AG10803 (cell line): ENCODE measurements around the gene CNP.
A peak's percentile ranks its signal among the peaks of the same experiment; 100 is the strongest.
"Not testable (repeated sequence)": the region's sequence is repeated elsewhere in the genome, so short reads cannot be mapped to it uniquely, and the experiment has no call there.

Source experiments
- DNase-seq: peaks from one replicate; pipeline ENCODE4 v3.0.0; 2010; ENCODE audit warnings: low read depth
- H3K4me3 ChIP-seq: 2 replicates; pipeline ENCODE4 v1.5.1; 2011; ENCODE audit warnings: mild to moderate bottlenecking, low read length, control low read depth
- TF ChIP-seq, protein P1 (sequence below): conservative IDR thresholded peaks from 2 replicates; pipeline ENCODE4 v1.5.1; 2011; ENCODE audit warnings: mild to moderate bottlenecking, low read length, control low read depth, inconsistent platforms

CNP gene

DNA sequence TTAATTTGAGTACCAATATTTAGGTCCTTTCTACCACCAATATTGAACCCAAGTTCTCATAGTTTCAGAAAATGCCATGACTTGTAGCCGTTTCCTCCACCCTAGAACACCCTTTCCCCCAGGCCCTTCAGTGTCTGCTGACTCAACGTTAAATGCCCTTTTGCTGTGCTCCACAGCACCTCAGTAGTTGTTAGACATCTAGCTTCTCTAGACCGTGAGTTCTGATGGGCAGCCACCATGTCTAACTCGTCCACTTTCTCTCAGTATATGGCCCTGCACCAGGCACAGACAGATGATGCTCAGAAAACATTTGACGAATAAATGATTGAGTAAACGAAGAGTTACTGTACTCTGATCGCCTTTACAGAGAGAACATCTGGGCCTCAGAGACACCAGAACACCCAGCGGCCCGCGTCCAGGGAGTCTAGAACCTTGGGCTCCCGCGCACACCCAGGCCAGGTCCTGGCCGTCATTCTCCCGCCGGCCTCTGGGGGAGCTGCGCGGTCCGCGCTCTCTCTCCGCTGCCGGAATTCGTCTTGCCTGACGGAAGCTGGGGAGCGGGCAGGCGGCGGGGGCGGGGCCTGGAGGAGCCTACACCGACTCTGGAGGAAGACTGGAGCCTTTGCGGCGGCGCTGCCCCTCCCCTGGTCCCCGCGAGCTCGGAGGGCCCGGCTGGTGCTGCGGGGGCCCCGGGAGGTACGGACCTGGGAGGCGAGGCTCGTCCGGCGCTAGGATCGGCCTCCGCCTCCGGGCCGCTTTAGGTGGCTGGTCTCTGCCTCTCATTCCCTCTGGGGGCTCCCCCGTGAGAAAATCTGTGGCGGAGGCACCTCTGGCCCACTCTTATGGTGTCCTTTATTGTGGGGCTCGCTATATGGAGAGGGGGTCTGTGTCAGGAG lies 53.2 kb downstream of the CNP start, which contains the start of gene NKIRAS2:
Gene NKIRAS2 (plus strand): TSS at position 582 of the 896 bp plus-strand sequence. CDS start 1,488 bp downstream, outside the sequence.
- DNase-seq = peak; percentile 92
- TF ChIP-seq, protein P1, sequence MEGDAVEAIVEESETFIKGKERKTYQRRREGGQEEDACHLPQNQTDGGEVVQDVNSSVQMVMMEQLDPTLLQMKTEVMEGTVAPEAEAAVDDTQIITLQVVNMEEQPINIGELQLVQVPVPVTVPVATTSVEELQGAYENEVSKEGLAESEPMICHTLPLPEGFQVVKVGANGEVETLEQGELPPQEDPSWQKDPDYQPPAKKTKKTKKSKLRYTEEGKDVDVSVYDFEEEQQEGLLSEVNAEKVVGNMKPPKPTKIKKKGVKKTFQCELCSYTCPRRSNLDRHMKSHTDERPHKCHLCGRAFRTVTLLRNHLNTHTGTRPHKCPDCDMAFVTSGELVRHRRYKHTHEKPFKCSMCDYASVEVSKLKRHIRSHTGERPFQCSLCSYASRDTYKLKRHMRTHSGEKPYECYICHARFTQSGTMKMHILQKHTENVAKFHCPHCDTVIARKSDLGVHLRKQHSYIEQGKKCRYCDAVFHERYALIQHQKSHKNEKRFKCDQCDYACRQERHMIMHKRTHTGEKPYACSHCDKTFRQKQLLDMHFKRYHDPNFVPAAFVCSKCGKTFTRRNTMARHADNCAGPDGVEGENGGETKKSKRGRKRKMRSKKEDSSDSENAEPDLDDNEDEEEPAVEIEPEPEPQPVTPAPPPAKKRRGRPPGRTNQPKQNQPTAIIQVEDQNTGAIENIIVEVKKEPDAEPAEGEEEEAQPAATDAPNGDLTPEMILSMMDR = peak; percentile 74
- H3K4me3 ChIP-seq = peak within 1 kb of the TSS; percentile 85

DNA sequence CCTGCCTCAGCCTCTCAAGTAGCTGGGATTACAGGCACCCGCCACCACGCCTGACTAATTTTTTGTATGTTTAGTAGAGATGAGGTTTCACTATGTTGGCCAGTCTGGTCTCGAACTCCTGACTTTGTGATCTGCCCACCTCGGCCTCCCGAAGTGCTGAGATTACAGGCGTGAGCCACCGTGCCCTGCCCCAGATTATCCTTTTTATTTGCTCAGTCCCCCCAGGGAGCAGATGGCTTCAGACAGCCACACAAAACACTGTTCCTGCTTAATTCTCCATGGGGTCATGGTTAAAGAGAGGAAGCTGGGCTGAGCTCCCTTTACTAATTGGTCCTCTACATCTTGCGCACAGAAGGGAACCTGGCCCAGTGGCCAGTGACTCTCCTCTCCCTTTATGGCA lies 54.2 kb downstream of the CNP start:
- H3K4me3 ChIP-seq = peak overlapping the region; percentile 85
- DNase-seq = not testable (repeated sequence)

DNA sequence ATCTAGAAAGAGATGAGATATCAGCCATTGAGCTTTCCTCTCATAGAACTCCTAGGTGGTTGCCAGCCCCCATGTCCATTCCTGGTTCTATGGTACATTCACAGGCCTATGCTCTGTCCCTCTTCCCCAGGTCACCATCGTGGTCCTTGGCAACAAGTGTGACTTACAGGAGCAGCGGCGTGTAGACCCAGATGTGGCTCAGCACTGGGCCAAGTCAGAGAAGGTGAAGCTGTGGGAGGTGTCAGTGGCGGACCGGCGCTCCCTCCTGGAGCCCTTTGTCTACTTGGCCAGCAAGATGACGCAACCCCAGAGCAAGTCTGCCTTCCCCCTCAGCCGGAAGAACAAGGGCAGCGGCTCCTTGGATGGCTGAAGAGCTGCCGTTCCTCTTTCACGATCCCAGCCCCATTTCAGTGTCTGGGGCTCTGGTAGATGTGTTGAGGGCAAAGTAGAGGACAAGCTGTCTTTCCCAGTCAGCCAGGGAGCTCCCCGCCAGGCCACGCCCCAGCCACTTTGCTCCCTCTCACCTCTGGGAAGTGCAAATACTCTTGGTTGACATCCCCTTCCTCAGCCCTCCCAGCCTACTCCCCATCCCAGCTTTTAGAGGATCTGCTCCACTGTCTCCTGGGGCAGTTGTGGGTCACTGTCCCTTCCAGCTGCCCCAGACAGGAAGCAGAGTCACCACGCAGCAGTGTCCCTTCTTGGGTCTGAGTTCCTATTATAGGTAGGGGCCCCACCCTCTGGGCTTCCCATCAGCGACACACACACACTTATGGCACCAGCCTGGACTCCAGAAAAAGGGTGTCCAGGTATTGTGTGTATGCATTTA lies 57.1 kb downstream of the CNP start:
- no peak overlapping the region for H3K4me3 ChIP-seq
- no peak for DNase-seq
- TF ChIP-seq, protein P1 = no peak

DNA sequence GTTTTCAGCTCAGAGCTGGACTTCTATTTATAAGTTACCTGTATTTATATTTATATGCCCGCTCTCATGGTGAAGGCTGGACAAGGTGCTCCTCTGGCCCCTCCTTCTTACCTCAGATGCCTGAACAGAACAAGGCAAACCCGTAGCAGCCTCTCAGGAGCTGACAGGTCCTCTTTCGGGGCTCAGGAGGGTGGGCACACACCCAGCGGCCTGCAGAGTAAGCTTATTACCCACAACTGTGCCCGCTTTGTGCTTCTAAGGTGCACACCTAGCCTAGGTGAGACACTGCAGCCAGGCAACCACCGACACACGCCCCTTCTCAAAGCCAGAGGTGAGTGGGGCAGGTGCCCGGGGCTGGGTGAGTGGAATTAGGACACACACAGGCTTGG lies 58.6 kb downstream of the CNP start:
- no peak for DNase-seq
- H3K4me3 ChIP-seq = no peak overlapping the region
- TF ChIP-seq, protein P1 = no peak

DNA sequence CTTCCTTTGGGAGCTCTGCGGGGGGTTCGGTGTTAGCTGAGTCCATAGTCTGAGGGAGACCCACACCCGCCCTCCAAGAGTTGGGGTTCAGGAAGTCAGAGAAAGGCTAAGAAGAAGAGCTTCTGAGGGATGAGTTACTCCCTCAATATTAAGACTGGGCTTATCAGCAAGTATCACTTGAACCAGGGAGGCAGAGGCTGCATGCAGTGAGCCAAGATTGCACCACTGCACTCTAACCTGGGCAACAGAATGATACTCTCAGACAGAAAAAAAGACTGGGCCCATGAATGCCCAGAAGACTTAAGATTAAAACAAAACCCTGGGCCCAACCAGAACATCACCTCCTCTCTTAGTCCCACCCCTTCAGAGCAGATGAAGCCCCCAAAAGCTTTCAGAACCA lies 59.3 kb downstream of the CNP start:
- no peak overlapping the region for H3K4me3 ChIP-seq
- no peak for DNase-seq
- TF ChIP-seq, protein P1 = no peak

DNA sequence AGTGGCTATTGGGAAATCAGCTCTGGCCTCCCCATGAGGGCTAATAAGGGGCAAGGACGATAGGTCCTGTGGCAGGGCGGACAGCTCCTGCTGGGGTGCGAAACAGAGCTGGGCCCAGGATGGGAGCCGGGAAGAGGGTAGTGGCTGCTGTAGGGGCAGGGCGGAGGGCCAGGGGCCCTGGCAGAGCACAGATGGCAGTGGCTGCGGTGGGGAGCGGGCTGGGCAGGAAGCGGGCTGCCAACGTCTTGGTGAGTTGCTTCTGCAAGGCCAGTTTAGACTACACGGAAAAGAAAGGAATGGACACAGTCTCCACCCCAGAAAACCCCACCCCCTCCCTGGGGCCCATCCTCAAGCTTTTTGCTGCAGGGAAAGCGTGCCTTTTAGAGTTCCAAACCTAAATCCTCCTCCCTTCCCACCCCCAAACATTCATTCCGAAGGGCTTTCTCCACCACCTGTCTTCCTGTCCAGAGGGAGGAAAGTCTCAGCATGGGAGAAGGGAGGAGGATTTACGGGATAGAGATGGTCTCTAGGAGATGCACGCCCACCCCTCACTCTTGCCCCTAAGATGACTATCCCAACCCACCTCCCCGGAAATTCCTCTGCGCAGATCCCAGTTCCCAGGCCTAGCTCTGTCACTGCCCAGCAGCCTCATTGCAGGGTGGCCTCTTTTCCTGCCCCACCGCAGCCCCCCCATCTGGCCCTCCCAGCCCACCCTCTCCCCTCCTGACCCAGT lies 60.4 kb downstream of the CNP start:
- no peak for DNase-seq
- no peak overlapping the region for H3K4me3 ChIP-seq
- TF ChIP-seq, protein P1 = no peak
